ENCODE measurements around the gene BTBD9.

DNA sequence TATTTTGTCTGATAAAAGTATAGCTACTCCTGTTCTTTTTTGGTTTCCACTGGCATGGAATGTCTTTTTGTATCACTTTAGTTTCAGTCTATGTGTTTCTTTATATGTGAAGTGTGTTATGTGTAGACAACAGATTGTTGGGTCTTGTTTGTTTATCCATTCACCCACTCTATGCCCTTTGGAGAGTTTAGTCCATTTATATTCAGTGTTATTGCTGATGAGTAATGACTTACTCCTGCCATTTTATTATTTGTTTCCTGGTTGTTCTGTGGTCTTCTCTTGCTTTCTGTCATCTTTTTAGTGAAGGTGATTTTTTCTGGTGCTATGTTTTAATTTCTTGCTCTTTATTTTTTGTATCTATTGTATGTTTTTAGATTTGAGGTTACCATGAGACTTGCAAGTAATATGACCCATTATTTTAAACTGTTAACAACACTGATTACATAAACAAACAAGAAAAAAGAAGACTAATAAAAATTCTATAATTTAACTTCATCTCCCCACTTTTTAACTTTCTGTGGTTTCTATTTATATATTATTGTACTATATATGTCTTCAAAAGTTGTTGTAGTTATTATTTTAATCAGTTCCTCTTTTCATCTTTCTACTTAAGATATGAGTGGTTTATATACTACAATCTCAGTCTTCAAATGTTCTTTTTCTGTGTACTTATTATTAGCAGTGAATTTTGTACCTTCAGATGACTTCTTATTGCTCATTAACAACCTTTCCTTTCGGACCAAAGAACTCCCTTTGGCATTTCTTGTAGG lies 323.4 kb downstream of the BTBD9 start:
- TF ChIP-seq JUN (IDR thresholded peaks at IDR 0.05; ENCODE audit: borderline replicate concordance, low read depth, low read length) (no peak), JUN (CRISPR knock-in tag; IDR thresholded peaks at IDR 0.05; ENCODE audit: borderline replicate concordance) (no peak), CHD1 (IDR thresholded peaks at IDR 0.05; ENCODE audit: low read length) (no peak), ZNF133 (CRISPR knock-in tag; IDR thresholded peaks at IDR 0.05) (no peak), EZH2 (IDR thresholded peaks at IDR 0.05; ENCODE audit: borderline replicate concordance, low read depth, low read length) (no peak), POLR2A (conservative IDR thresholded peaks at IDR 0.05) (no peak), RAD21 (CRISPR knock-in tag; conservative IDR thresholded peaks at IDR 0.05 in 1 of 2, IDR thresholded peaks at IDR 0.05 in 1 of 2) (no peak), TAF1 (IDR thresholded peaks at IDR 0.05; ENCODE audit: control insufficient read depth, extremely low read depth, insufficient read depth, low read length, severe bottlenecking) (no peak), SIX5 (IDR thresholded peaks at IDR 0.05; ENCODE audit: borderline replicate concordance in 1 of 2, insufficient read depth in 1 of 2, low read depth in 1 of 2, low read length in 2 of 2) (no peak), GABPA (tag; conservative IDR thresholded peaks at IDR 0.05; ENCODE audit: low read depth) (no peak)
- TF ChIP-seq, protein P1, sequence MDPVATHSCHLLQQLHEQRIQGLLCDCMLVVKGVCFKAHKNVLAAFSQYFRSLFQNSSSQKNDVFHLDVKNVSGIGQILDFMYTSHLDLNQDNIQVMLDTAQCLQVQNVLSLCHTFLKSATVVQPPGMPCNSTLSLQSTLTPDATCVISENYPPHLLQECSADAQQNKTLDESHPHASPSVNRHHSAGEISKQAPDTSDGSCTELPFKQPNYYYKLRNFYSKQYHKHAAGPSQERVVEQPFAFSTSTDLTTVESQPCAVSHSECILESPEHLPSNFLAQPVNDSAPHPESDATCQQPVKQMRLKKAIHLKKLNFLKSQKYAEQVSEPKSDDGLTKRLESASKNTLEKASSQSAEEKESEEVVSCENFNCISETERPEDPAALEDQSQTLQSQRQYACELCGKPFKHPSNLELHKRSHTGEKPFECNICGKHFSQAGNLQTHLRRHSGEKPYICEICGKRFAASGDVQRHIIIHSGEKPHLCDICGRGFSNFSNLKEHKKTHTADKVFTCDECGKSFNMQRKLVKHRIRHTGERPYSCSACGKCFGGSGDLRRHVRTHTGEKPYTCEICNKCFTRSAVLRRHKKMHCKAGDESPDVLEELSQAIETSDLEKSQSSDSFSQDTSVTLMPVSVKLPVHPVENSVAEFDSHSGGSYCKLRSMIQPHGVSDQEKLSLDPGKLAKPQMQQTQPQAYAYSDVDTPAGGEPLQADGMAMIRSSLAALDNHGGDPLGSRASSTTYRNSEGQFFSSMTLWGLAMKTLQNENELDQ (CRISPR knock-in tag; IDR thresholded peaks at IDR 0.05; ENCODE audit: borderline replicate concordance), result no peak
- TF ChIP-seq, protein P2, sequence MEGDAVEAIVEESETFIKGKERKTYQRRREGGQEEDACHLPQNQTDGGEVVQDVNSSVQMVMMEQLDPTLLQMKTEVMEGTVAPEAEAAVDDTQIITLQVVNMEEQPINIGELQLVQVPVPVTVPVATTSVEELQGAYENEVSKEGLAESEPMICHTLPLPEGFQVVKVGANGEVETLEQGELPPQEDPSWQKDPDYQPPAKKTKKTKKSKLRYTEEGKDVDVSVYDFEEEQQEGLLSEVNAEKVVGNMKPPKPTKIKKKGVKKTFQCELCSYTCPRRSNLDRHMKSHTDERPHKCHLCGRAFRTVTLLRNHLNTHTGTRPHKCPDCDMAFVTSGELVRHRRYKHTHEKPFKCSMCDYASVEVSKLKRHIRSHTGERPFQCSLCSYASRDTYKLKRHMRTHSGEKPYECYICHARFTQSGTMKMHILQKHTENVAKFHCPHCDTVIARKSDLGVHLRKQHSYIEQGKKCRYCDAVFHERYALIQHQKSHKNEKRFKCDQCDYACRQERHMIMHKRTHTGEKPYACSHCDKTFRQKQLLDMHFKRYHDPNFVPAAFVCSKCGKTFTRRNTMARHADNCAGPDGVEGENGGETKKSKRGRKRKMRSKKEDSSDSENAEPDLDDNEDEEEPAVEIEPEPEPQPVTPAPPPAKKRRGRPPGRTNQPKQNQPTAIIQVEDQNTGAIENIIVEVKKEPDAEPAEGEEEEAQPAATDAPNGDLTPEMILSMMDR (IDR thresholded peaks at IDR 0.05 in 2 of 3, conservative IDR thresholded peaks at IDR 0.05 in 1 of 3; ENCODE audit: insufficient read depth in 2 of 3, low read depth in 1 of 3, low read length in 3 of 3), result no peak
- TF ChIP-seq, protein P3, sequence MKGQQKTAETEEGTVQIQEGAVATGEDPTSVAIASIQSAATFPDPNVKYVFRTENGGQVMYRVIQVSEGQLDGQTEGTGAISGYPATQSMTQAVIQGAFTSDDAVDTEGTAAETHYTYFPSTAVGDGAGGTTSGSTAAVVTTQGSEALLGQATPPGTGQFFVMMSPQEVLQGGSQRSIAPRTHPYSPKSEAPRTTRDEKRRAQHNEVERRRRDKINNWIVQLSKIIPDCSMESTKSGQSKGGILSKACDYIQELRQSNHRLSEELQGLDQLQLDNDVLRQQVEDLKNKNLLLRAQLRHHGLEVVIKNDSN (CRISPR knock-in tag; IDR thresholded peaks at IDR 0.05), result no peak
- TF ChIP-seq, protein P4, sequence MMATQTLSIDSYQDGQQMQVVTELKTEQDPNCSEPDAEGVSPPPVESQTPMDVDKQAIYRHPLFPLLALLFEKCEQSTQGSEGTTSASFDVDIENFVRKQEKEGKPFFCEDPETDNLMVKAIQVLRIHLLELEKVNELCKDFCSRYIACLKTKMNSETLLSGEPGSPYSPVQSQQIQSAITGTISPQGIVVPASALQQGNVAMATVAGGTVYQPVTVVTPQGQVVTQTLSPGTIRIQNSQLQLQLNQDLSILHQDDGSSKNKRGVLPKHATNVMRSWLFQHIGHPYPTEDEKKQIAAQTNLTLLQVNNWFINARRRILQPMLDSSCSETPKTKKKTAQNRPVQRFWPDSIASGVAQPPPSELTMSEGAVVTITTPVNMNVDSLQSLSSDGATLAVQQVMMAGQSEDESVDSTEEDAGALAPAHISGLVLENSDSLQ (IDR thresholded peaks at IDR 0.05), result no peak
